Gastrocnemius medialis (tissue), 4 donors: Measurements from ENCODE around the gene TMED1. TPM values are rescaled to one million over a fixed set of nuclear protein-coding genes. Genes with fewer than 3 reads are reported as not detected.

ENCODE experiments used
- ATAC-seq, 2 donors: fragments of 150-250 bp; one replicate each; pipeline ENCODE4 v1.9.1; 2016
- DNase-seq, 2 donors: peaks; one replicate each; pipeline ENCODE4 v3.0.0-alpha.2; 2019
- H3K27ac ChIP-seq, 4 donors: fragments of 200-600 bp; sonication (generic); 1 replicate in 1 of 4; 2 replicates in 3 of 4; pipeline ENCODE4 v1.5.1; 2016 to 2018; ENCODE audit warnings: mild to moderate bottlenecking in 2 of 4, moderate library complexity in 1 of 4
- H3K27me3 ChIP-seq, 3 donors: fragments of 200-600 bp; sonication (generic) in 2 of 3; 1 replicate in 1 of 3; 2 replicates in 2 of 3; pipeline versions ENCODE4 v1.5.1 to v1.6.0; 2016 to 2019; ENCODE audit warnings: mild to moderate bottlenecking in 1 of 3, moderate library complexity in 1 of 3
- H3K36me3 ChIP-seq, 2 donors: fragments of 200-600 bp; sonication (generic) in 1 of 2; one replicate each; pipeline ENCODE4 v1.5.1; 2017 to 2018
- H3K4me1 ChIP-seq, 2 donors: fragments of 200-600 bp; sonication (generic) in 1 of 2; one replicate each; pipeline ENCODE4 v1.5.1; 2016 to 2017; ENCODE audit warnings: mild to moderate bottlenecking in 2 of 2
- H3K4me3 ChIP-seq, 4 donors: fragments of 200-600 bp; sonication (generic) in 3 of 4; 1 replicate in 1 of 4; 2 replicates in 3 of 4; pipeline ENCODE4 v1.5.1; 2016 to 2019; ENCODE audit warnings: mild to moderate bottlenecking in 2 of 4
- H3K9me3 ChIP-seq, 3 donors: fragments of 200-600 bp; sonication (generic) in 2 of 3; 1 replicate in 1 of 3; 2 replicates in 2 of 3; pipeline ENCODE4 v1.5.1; 2016 to 2019
- POLR2A ChIP-seq, 2 donors: fragments of 450-650 bp; IDR thresholded peaks; one replicate each; pipeline ENCODE4 v1.6.1; 2017; ENCODE audit warnings: antibody characterized with exemption in 2 of 2, mild to moderate bottlenecking in 2 of 2, moderate library complexity in 2 of 2
- in situ Hi-C, 4 donors: fragments of 200-750 bp; cut with MboI; loops; one replicate each; pipeline versions ENCODE4 v1.15.0 to v1.8.0; 2017; ENCODE audit warnings: low sequenced_read_pairs in 4 of 4
- intact Hi-C: fragments of 100-400 bp; cut with DNase I; formaldehyde crosslinking; loops from one replicate; pipeline ENCODE4 v1.15.1; 2023; ENCODE audit warnings: low total_unique reads
- total RNA-seq, 4 donors: library from RNA; depleted of rRNA; stranded (reverse); fragments of >200 nt; gene quantifications; one replicate each; pipeline versions ENCODE4 v1.1.0 to v1.2.3, GENCODE V29; 2016
- TF ChIP-seq, protein P1 (sequence below), 5 experiments: fragments of 450-650 bp in 3 of 5; fragments of 200-600 bp in 2 of 5; sonication (generic) in 2 of 5; IDR thresholded peaks in 4 of 5; conservative IDR thresholded peaks in 1 of 5; 1 replicate in 4 of 5; 2 replicates in 1 of 5; pipeline ENCODE4 v1.5.1; 2016 to 2019; ENCODE audit warnings: antibody characterized with exemption in 5 of 5, mild to moderate bottlenecking in 3 of 5, moderate library complexity in 3 of 5

The TMED1 gene
- total RNA-seq, 4 donors from 2014 or later = 33.0 to 90.0 (median 57.1) TPM

DNA sequence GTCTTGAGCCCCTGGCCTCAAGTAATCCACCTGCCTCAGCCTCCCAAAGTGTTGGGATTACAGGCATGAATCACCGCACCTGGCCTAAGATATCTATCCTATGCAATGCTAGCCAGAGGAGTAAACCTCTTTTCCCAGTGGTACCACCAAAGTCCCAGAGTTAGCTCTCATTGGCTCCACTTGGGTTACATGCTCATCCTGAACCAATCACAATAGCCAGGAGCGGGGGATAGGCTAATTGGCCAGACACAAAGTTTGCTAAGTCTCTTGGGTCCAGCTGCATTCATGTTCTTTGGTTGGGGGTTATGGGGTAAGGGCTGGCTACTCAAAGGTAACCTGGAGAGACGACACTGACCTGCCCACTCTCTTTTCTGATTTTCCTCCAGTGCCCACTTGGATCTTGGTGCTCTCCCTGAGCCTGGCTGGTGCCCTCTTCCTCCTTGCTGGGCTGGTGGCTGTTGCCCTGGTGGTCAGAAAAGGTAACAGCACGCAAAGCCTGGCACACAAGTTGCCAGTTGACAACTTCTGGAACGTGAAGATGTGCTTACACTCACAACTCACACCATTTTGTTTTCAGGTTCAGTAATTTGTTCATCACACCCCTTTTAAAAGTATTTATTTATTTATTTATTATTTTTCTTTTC, 20.0 kb upstream of the TMED1 start:
- Histone ChIP-seq H3K4me3 (no peak overlapping the region), H3K9me3 (no peaks in the 10 kb centered on the region), H3K27ac (no peak overlapping the region), H3K4me1 (no peaks in the 10 kb centered on the region), H3K27me3 (no peaks in the 10 kb centered on the region), H3K36me3 (no peaks in the 10 kb centered on the region)
- no peak for TF ChIP-seq POLR2A (IDR thresholded peaks at IDR 0.05)
- TF ChIP-seq, protein P1, sequence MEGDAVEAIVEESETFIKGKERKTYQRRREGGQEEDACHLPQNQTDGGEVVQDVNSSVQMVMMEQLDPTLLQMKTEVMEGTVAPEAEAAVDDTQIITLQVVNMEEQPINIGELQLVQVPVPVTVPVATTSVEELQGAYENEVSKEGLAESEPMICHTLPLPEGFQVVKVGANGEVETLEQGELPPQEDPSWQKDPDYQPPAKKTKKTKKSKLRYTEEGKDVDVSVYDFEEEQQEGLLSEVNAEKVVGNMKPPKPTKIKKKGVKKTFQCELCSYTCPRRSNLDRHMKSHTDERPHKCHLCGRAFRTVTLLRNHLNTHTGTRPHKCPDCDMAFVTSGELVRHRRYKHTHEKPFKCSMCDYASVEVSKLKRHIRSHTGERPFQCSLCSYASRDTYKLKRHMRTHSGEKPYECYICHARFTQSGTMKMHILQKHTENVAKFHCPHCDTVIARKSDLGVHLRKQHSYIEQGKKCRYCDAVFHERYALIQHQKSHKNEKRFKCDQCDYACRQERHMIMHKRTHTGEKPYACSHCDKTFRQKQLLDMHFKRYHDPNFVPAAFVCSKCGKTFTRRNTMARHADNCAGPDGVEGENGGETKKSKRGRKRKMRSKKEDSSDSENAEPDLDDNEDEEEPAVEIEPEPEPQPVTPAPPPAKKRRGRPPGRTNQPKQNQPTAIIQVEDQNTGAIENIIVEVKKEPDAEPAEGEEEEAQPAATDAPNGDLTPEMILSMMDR (IDR thresholded peaks at IDR 0.05 in 4 of 5, conservative IDR thresholded peaks at IDR 0.05 in 1 of 5) = peak in 1 of 5 experiments; percentile 36
- ATAC-seq (no peak), DNase-seq (no peak)
- intact Hi-C loops (no loop called here), in situ Hi-C loops (no loop called here)

DNA sequence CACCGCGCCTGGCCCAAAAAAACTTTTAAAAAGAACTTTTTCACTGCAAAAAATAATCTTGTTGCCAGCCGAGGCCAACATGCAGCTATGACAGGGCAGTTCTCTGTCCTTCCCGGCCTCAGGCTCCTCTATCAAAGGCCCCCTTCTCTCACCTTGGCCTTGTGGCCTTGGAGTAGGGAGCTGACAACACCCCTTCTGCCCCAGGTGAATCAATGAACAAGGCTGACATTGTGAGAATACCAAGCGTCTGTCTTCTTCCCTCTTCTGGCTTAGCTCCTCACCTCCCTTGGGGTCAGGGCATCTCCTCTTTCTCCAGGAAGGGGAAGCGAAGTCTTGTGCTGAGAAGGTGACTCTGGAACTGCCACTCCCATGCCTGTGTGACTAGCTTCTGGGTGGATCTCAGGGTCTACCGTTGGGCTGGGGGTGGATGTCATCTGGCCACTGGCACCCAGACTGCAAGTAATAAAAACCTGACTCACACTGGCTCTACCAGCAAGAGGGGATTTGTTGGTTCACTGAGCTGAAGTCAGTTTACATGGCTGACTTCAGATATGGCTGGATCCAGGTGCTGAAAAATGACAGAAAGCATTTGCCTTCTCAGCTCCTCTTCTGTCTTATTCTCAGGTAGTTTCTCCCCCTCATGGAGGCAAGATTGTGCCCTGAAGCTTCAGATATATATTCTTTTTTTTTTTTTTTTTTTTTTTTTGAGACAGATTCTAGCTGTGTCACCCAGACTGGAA, 18.5 kb upstream of the TMED1 start:
- TF ChIP-seq POLR2A (IDR thresholded peaks at IDR 0.05) = no peak
- TF ChIP-seq, protein P1 (IDR thresholded peaks at IDR 0.05 in 4 of 5, conservative IDR thresholded peaks at IDR 0.05 in 1 of 5) = no peak
- no peaks in the 10 kb centered on the region for H3K36me3 ChIP-seq
- intact Hi-C loops (no loop called here), in situ Hi-C loops (no loop called here)
- H3K27me3 ChIP-seq = no peaks in the 10 kb centered on the region
- no peak for ATAC-seq
- no peak overlapping the region for H3K27ac ChIP-seq
- DNase-seq = no peak
- H3K4me3 ChIP-seq = no peak overlapping the region
- no peaks in the 10 kb centered on the region for H3K4me1 ChIP-seq
- H3K9me3 ChIP-seq = no peaks in the 10 kb centered on the region

DNA sequence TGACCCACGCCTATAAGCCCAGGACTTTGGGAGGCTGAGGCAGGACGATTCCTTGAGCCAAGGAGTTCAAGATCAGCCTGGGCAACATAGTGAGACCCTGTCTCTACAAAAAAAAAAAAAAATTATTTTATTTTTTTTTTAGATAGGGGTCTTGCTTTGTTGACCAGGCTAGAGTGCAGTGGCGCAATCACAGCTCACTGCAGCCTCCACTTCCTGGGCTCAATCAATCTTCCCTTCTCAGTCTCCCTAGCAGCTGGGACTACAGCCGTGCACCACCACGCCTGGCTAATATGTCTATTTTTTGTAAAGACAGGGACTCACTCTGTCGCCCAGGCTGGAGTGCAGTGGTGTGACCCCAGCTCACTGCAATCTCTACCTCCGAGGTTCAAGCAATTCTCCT, 16.9 kb upstream of the TMED1 start:
- H3K27ac ChIP-seq = no peak overlapping the region
- TF ChIP-seq, protein P1 (IDR thresholded peaks at IDR 0.05 in 4 of 5, conservative IDR thresholded peaks at IDR 0.05 in 1 of 5) = no peak
- no peak for TF ChIP-seq POLR2A (IDR thresholded peaks at IDR 0.05)

DNA sequence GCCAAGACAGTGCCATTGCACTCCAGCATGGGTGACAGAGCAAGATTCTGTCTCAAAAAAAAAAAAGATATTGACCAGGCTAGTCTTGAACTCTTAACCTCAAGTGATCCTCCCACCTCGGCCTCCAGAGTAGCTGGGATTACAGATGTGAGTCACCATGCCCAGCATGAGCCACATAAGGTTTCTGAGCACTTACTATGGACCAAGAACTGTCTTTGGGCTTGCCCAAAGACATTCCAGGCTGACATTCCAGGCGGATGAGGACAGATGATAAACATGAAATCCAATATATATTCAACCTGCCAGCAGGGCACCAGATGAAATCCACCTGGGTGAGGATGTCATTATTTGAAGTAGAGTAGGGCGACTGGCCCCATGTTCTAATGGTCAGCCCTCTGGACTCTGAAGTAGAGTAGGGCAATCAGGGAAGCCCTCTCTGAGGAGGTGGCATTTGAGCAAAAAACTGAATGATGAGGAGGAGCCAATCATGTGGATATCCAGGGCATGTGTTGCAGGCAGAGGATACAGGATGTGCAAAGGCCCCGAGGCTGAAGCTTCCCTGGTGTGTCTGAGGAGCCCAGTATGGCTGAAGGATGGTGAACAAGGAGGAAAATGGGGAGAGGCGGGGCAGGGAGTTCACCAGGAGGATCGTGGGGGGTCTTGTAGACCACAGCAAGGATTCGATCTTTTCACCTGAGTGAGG, 16.2 kb upstream of the TMED1 start:
- Histone ChIP-seq H3K4me3 (no peak overlapping the region), H3K4me1 (no peaks in the 10 kb centered on the region), H3K9me3 (no peaks in the 10 kb centered on the region), H3K27me3 (no peaks in the 10 kb centered on the region), H3K36me3 (no peaks in the 10 kb centered on the region), H3K27ac (no peak overlapping the region)
- ATAC-seq (no peak), DNase-seq (no peak)
- TF ChIP-seq, protein P1 (IDR thresholded peaks at IDR 0.05 in 4 of 5, conservative IDR thresholded peaks at IDR 0.05 in 1 of 5) = no peak
- no peak for TF ChIP-seq POLR2A (IDR thresholded peaks at IDR 0.05)
- intact Hi-C loops = no loop called here
- in situ Hi-C loops = no loop called here

More for the DNA sequence above, 16.9 kb upstream of the TMED1 start:
- no peak overlapping the region for H3K4me3 ChIP-seq
- no peaks in the 10 kb centered on the region for H3K36me3 ChIP-seq
- H3K9me3 ChIP-seq = no peaks in the 10 kb centered on the region
- H3K4me1 ChIP-seq = no peaks in the 10 kb centered on the region
- DNase-seq = no peak
- no peak for ATAC-seq
- in situ Hi-C loops (no loop called here), intact Hi-C loops (no loop called here)
- no peaks in the 10 kb centered on the region for H3K27me3 ChIP-seq
